HG02588 (cell line): ENCODE data around the gene GPR62.

Experiments
- ATAC-seq: cut with Tn5 transposase; IDR thresholded peaks from one replicate; pipeline ENCODE4 v1.9.1; 2021; ENCODE audit warnings: mild to moderate bottlenecking, moderate library complexity; ENCODE audit not compliant: unreplicated experiment

Gene GPR62

DNA sequence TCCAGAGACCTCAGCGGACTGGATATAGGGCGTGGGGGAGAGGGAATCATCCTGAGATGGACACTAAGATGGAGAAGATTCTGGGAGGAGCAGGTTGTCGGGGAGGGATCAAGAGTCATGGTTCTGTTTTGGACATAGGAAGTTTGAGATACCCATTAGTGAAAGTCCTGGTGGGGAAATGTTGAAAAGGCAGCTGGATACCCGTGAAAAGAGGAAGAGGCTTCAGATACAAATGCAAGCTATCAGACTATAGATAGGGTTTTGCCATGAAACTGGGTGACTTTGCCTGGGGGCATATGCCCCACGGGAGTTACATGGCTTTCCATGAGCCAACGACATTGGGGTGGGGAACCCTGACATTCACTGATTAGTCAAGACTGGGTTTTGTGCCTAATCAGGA lies 1.1 kb upstream of the GPR62 start:
- no peak for ATAC-seq

- ATAC-seq: no peak
Measured at GRCh38 chr3:51954713-51955112, 468 bp upstream of the GPR62 start.

GRCh38 chr3:51955893-51956770 lies 951 bp downstream of the GPR62 start:
- no peak for ATAC-seq

DNA sequence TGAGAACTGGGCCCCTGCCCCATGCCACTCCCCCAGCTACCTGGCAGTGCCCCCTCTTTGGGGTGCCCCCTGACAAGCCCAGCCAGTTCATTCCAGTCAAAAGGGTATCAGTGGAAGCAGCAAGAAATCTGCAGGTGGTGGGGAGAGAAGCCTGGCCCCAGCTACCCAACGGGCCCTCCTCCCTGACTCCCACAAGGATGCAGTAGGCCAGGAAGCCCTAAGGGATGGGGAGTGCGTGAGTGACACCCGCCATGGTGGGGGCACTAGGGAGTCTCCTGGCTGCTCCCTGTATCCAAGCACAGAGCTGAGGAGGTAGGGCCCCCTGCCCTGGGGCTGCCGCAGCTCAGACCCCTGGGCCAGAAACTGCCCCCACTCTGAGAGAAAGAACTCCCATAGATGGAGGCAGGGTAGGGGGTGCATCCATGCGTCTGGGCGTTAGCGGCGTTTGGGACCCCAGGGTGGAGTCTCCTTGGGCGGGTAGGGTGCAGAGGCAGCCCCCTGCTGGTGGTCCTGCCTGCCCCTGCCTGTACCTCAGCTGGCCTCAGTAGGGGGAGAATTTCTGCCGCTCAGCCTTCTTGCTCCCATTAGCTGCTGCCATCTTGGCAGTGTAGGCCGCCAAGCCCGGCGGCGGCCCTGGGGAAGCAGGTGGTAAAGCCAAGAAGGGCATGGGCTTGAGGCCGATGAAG lies 2.5 kb downstream of the GPR62 start:
- no peak for ATAC-seq

DNA sequence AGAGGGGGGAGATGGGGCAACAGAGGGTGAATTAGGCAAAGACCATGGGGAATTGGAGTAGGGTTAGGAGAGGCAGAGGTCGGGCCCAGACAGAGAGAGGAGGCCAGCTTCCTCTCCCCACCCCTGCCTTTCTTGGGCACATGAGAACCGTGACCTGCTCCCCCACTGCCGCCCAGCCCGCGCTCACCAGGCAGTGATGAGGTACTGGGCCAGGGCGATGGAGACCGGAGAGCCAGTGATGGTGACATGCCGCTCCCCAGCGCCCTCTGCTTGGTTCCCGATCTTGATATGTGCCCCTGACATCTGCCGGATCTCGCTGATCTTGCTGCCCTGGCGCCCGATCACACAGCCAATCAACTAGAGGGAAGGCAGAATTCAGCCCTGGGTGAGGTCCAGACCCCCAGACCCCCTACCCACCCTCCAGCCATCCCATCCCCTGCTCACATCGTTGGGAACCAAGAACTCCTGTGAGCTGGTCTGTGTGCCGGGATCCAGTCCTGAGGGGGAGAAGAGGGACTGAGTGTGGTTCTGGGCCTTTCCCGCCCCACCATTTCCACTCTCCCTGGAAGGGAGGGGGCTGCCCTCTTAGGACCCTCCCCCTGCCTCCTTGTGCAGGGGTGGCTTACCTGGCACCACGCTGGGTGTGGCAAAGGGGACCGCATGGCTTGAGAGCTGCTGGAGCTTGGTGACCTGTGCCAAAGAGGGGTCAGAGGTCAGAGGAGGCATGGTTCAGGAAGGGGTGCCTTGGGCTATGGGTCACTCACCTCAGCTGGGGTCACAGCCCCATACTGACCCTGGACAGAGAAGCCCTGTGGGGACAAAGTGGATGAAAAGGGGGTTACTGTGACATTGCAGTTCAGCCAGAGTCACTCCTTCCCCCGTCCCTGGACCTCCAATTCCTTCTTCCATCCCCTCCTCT lies 3.7 kb downstream of the GPR62 start:
- no peak for ATAC-seq

DNA sequence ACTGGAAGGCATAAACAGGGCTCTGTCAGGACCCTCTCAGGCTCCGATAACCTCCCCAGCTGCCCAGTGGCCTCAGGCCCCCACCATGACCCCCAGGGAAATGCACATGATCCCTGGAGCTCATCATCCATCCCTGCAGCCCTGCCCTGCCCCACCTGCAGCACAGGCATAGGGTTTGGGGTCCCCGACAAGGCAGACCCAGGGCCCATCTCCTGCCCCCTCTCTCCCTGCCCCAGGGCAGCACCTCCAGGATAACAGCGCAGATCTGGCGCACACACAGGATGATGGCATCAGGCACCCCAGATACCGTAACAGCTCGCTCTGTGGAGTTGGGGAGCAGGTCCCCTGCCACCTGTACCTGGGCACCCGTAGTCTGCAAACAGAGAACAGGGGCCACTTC lies 4.5 kb downstream of the GPR62 start:
- ATAC-seq: no peak

GRCh38 chr3:51960386-51960785 lies 5.2 kb downstream of the GPR62 start:
- no peak for ATAC-seq

GRCh38 chr3:51961011-51961410 lies 5.8 kb downstream of the GPR62 start:
- ATAC-seq: no peak

GRCh38 chr3:51961602-51962569 lies 6.7 kb downstream of the GPR62 start:
- ATAC-seq: no peak

- no peak for ATAC-seq
Measured at GRCh38 chr3:51962854-51963530, 7.8 kb downstream of the GPR62 start.

DNA sequence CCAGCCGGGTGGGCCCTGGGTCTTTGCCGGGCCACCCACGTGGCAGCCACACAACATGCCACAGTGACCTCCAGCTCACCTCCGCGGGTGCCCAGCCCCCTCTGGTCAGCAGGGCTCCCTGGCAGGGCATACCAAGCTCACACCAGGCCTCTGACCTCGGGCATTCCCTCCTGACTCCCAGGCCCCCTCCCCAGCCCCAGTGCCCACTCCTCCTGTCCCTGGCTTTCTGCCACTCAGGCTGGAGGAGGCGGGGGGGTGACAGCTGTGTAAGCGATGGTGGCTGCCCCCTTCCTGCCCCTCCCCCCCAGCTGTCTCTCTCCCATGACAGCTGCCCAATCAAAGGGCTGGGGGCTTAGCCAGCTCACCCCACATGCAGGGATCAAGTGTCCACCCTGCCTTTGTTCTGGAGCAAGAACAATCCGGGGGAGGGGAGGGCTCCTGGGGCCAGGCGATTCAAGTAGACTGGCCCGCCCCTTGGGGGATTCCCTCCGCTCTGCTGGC lies 8.8 kb downstream of the GPR62 start:
- ATAC-seq: no peak

DNA sequence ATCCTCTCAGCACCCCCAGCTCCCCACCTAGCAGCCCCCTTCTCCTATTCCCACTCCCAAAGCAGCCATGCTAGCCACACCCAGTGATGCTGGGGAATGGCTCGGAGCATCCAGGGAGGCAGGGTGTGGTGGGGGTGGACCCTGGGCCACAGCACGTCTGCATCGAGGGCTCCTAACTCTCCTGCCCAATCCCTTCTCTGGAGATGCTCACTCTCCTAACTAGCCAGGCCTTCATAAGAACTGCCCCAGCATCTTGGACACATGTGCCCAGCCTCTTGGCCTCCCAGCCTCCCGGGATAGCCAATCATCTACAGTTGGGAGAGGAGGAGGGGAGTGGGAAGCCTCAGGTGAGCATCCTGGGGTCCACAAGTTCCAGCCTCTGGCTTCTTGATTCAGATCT lies 9.3 kb downstream of the GPR62 start:
- ATAC-seq: no peak

DNA sequence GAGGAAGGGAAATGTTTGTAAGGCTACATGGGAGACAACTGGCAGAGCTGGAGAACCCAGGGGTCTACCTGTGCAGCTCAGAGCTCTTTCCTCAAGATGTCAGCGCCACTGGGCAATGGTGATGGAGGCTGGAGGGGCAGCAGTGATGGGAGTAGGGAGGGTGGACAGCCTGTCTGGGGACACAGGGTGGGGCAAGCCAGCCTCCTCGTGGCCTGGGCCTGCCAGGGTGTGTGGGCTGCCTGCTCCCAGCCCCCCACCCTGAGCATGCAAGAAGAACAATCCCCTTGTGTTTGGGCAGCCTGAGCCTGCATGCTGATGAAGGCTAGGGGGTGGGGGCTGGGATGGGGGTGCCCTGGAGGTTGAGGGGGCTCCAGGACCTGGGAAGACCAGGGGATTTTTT lies 10.8 kb downstream of the GPR62 start:
- no peak for ATAC-seq

DNA sequence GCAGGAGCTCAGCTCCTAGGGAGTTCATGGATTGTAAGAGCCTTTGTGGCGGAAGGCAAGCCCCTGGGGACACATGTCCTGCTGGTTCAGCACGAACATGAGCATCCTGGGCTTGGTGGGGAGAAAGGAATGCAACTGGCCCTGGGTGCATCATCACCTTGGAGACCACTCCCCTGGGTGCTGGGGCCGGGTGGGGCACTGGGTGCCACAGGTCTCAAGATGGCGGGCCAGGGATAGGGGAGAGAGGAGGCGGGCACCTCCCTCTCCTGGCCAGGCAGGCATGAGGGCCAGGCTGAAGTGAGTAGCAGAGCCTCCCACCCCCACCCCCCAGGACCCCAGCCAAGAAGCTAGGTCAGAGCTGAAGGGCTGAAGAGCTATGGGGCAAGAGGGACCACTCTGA lies 11.3 kb downstream of the GPR62 start:
- ATAC-seq: no peak

DNA sequence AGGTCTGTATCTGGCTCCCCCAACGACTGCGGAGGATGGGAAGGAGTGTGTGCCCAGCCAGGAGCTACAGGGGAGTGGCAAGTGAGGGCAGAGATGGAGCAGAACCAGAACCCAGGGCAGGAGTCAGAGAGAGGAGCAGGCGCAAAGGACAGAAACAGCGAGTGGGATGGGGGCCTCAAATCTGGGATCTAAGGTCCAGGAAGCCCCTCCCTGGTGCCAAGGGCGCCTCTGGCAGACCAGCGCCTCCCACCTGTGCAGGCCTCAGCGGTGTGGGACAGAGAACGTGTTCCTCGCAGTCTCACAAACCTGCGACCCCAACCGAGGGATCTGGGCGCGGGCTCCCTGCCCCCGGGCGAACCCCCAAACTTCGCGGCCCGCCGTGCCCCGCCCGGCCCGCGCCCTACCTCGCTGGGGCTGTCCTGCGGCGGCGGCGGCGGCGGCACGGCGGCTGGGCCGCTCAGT lies 11.8 kb downstream of the GPR62 start:
- no peak for ATAC-seq

DNA sequence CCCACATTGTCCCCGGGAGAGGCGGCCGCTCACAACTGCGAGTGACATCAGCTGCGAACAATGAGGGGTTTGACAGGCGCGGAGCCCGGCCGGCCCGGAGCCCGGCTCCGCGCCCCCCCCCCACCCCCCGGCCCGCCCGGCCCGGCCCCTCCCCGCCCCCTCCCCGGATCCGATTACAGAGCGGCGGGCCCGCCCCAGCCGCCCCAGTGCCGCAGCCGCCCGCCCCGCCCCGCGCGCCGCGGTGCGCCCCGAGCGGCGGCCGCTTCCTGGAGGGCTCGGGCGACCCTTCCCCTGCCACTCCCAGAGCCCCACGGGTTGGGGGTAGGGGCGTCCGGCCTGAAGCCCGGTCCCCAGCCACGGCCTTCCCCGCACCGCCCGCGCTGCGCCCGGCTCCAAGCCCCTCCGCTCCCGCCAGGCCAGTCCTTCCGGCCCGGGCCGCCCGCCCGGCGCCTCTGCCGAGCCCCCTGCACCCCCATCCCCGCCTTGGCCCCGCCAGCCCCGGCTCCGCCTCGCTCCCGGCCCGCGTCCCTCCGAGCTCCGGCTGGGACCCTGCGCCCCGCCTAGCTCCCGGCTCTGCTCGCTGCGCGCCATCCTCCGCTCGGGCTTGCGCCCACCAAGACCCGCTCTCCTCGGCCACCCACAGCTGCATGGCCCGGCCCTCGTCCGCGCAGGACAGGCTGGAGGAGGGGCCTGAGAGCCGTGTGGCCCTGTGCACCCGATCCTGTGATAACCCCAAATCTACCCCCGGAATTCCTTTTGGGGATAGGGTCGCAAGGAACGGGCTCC lies 12.4 kb downstream of the GPR62 start, which contains the start of gene PCBP4:
Gene PCBP4, minus strand, starts transcription at position 71 of the 786 bp plus-strand sequence. CDS start 6,214 bp downstream, outside the sequence.
- ATAC-seq: no peak

- no peak for ATAC-seq
Measured at GRCh38 chr3:51968170-51968775, 13.1 kb downstream of the GPR62 start.
